ENCODE results near the gene ASB4. TPM values are rescaled to one million over a fixed set of nuclear protein-coding genes. Genes with fewer than 3 reads are reported as not detected.

ASB4 gene
- total RNA-seq, 1 experiment from 2014 or later: not detected

DNA sequence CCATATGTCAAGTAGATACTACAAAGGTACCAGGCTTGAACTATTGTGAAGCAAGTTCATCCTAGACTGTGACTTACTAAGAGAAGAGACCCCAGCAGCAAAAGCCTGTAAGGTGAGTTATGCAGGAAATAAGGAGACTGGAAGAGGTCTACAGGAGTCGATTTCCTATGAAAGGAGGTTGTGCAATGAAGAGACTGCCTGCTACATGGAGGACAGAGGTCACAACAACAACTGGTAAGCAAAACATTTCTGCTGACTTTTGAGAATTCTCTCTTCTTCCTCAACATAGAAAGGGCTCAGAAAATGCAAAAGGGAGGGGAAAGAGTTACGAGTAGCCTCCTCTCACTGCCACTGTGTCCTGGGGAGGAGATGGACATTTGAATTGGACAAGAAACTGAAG is 68.2 kb downstream of the ASB4 start:
- BruUV-seq (replicated peaks): no TSS peak
- intact Hi-C loops (cut with micrococcal nuclease): no loop called here
- no peak for ATAC-seq
- no peaks in the 10 kb centered on the region for H3K36me3 ChIP-seq (ENCODE audit: low read depth, low read length)
- POLR2A ChIA-PET (ENCODE audit: unreplicated experiment): no interaction called here
- no peak overlapping the region for H3K4me3 ChIP-seq (ENCODE audit: low read length)
- 0 out of 2 replicates have a peak, but pooled peaks cover 6% of the 10 kb centered on the region for H3K27me3 ChIP-seq (ENCODE audit: low read length)
- peaks cover 19% of the 10 kb centered on the region for H3K4me1 ChIP-seq (ENCODE audit: insufficient read depth, low read length)
- no peaks in the 10 kb centered on the region for H3K9me3 ChIP-seq (ENCODE audit: low read length)
- no peak overlapping the region for H3K27ac ChIP-seq (ENCODE audit: low read length)
- H3K4me2 ChIP-seq (ENCODE audit: low read length): no peak overlapping the region
- H3K9ac ChIP-seq (ENCODE audit: low read length): no peak overlapping the region
- no peaks in the 10 kb centered on the region for H3K9me2 ChIP-seq (replicated peaks; ENCODE audit: low read length)
- no peak overlapping the region for H2AFZ ChIP-seq (ENCODE audit: low read length)
- H3K79me2 ChIP-seq (ENCODE audit: low read length): no peaks in the 10 kb centered on the region
- H4K20me1 ChIP-seq (ENCODE audit: low read length): no peaks in the 10 kb centered on the region
- CTCF ChIA-PET: no interaction called here
- H3F3A ChIP-seq (ENCODE audit: low read length, unreplicated experiment): no peaks in the 10 kb centered on the region
- TF ChIP-seq EZH2 (IDR thresholded peaks at IDR 0.05; ENCODE audit: low read length, unreplicated experiment) (no peak), EZH2phosphoT487 (IDR thresholded peaks at IDR 0.05; ENCODE audit: borderline replicate concordance, low read length) (no peak)
- TF ChIP-seq, protein P1, sequence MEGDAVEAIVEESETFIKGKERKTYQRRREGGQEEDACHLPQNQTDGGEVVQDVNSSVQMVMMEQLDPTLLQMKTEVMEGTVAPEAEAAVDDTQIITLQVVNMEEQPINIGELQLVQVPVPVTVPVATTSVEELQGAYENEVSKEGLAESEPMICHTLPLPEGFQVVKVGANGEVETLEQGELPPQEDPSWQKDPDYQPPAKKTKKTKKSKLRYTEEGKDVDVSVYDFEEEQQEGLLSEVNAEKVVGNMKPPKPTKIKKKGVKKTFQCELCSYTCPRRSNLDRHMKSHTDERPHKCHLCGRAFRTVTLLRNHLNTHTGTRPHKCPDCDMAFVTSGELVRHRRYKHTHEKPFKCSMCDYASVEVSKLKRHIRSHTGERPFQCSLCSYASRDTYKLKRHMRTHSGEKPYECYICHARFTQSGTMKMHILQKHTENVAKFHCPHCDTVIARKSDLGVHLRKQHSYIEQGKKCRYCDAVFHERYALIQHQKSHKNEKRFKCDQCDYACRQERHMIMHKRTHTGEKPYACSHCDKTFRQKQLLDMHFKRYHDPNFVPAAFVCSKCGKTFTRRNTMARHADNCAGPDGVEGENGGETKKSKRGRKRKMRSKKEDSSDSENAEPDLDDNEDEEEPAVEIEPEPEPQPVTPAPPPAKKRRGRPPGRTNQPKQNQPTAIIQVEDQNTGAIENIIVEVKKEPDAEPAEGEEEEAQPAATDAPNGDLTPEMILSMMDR (conservative IDR thresholded peaks at IDR 0.05; ENCODE audit: low read depth, low read length): no peak
- no peak for DNase-seq

DNA sequence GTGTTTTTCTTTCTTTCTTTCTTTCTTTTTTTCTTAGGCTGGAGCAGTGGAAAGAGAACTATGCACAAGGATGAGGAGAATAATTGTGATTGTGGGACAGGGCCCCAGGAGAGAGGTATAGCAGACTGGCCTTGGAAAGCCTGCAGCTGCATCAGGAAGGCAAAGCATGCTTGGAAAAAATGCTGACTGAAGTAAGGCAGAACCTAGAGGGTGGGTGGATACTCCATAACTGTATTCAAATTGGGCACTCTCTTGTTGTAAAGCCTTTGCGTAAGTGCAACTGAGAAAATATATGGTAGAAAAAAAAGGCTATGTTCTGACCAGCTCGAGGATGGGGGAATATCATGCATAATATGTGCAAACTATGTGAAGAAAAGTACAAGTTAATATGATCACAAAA is 71.0 kb downstream of the ASB4 start:
- Histone ChIP-seq H4K20me1 (ENCODE audit: low read length) (no peaks in the 10 kb centered on the region), H3F3A (ENCODE audit: low read length, unreplicated experiment) (no peaks in the 10 kb centered on the region), H3K9me2 (replicated peaks; ENCODE audit: low read length) (no peaks in the 10 kb centered on the region), H3K9me3 (ENCODE audit: low read length) (no peaks in the 10 kb centered on the region), H3K79me2 (ENCODE audit: low read length) (no peaks in the 10 kb centered on the region), H3K4me3 (ENCODE audit: low read length) (no peak overlapping the region), H3K4me1 (ENCODE audit: insufficient read depth, low read length) (no peaks in the 10 kb centered on the region), H3K36me3 (ENCODE audit: low read depth, low read length) (no peaks in the 10 kb centered on the region), H2AFZ (ENCODE audit: low read length) (no peak overlapping the region), H3K9ac (ENCODE audit: low read length) (no peak overlapping the region), H3K27ac (ENCODE audit: low read length) (no peak overlapping the region), H3K27me3 (ENCODE audit: low read length) (peaks cover 13% of the 10 kb centered on the region; the same call in 1 of the 2 replicates), H3K4me2 (ENCODE audit: low read length) (no peak overlapping the region)
- ChIA-PET POLR2A (ENCODE audit: unreplicated experiment) (no interaction called here), CTCF (interaction anchor here (0.6 kb wide), 1 partner anchor 291 kb away, joined by 3 read pairs; no protein-coding TSS in a partner anchor)
- DNase-seq (no peak), ATAC-seq (no peak)
- TF ChIP-seq EZH2 (IDR thresholded peaks at IDR 0.05; ENCODE audit: low read length, unreplicated experiment) (no peak), EZH2phosphoT487 (IDR thresholded peaks at IDR 0.05; ENCODE audit: borderline replicate concordance, low read length) (no peak)
- TF ChIP-seq, protein P1 (conservative IDR thresholded peaks at IDR 0.05; ENCODE audit: low read depth, low read length): no peak
- intact Hi-C loops (cut with micrococcal nuclease): no loop called here
- no TSS peak for BruUV-seq (replicated peaks)

DNA sequence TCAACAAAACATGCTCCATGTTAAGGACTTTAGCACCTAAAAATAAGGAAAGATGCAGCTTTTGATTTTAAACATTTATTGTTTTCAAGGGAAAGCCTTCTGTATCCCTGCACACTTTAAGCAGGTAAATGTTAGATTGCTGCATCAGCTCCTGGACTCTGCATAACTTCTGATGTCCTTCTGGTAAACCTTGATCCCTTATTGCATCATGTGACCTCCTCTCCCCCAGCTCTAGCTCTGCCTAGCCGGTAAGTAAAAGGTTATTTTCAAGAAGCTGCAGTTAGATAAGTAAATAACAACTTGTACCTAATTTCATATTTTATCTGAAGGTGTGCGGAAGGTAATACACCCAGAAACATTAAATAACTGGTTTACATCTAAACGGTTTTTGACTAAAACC is 73.1 kb downstream of the ASB4 start:
- no TSS peak for BruUV-seq (replicated peaks)
- Histone ChIP-seq H3K4me2 (ENCODE audit: low read length) (no peak overlapping the region), H2AFZ (ENCODE audit: low read length) (no peak overlapping the region), H3K4me3 (ENCODE audit: low read length) (no peak overlapping the region), H3K9me2 (replicated peaks; ENCODE audit: low read length) (no peaks in the 10 kb centered on the region), H3F3A (ENCODE audit: low read length, unreplicated experiment) (no peaks in the 10 kb centered on the region), H3K4me1 (ENCODE audit: insufficient read depth, low read length) (no peaks in the 10 kb centered on the region), H3K9ac (ENCODE audit: low read length) (no peak overlapping the region), H3K27me3 (ENCODE audit: low read length) (peaks cover 13% of the 10 kb centered on the region; the same call in 1 of the 2 replicates), H3K9me3 (ENCODE audit: low read length) (no peaks in the 10 kb centered on the region), H3K36me3 (ENCODE audit: low read depth, low read length) (no peaks in the 10 kb centered on the region), H3K27ac (ENCODE audit: low read length) (no peak overlapping the region), H3K79me2 (ENCODE audit: low read length) (no peaks in the 10 kb centered on the region), H4K20me1 (ENCODE audit: low read length) (no peaks in the 10 kb centered on the region)
- intact Hi-C loops (cut with micrococcal nuclease): no loop called here
- TF ChIP-seq EZH2 (IDR thresholded peaks at IDR 0.05; ENCODE audit: low read length, unreplicated experiment) (no peak), EZH2phosphoT487 (IDR thresholded peaks at IDR 0.05; ENCODE audit: borderline replicate concordance, low read length) (no peak)
- TF ChIP-seq, protein P1 (conservative IDR thresholded peaks at IDR 0.05; ENCODE audit: low read depth, low read length): no peak
- POLR2A ChIA-PET (ENCODE audit: unreplicated experiment): no interaction called here
- no peak for DNase-seq
- no peak for ATAC-seq
- CTCF ChIA-PET: no interaction called here

All from PC-3 (cell line).